Measurements from ENCODE around the gene IPCEF1.
"Not testable (repeated sequence)": the region's sequence is repeated elsewhere in the genome, so short reads cannot be mapped to it uniquely, and the experiment has no call there.

IPCEF1 gene

DNA sequence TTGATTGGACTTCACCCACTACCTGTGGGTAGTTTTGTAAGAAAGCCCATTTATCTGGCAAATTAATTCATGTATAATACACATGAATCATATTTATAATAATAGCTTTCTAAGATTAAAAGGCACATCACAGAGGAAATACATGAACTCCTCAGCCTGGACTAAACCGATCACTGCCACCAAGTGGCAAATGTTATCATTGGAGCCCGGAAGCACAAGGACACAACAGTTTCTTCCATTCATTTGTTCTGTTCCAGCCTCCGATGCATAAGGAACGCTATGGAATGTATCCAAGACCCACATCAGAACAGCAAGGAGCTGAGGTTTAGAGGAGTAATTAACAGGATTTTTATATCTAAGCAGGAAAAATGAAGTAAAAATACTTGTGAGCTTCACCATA lies 13.9 kb upstream of the IPCEF1 start:
- peak; percentile 30 for DNase-seq

DNA sequence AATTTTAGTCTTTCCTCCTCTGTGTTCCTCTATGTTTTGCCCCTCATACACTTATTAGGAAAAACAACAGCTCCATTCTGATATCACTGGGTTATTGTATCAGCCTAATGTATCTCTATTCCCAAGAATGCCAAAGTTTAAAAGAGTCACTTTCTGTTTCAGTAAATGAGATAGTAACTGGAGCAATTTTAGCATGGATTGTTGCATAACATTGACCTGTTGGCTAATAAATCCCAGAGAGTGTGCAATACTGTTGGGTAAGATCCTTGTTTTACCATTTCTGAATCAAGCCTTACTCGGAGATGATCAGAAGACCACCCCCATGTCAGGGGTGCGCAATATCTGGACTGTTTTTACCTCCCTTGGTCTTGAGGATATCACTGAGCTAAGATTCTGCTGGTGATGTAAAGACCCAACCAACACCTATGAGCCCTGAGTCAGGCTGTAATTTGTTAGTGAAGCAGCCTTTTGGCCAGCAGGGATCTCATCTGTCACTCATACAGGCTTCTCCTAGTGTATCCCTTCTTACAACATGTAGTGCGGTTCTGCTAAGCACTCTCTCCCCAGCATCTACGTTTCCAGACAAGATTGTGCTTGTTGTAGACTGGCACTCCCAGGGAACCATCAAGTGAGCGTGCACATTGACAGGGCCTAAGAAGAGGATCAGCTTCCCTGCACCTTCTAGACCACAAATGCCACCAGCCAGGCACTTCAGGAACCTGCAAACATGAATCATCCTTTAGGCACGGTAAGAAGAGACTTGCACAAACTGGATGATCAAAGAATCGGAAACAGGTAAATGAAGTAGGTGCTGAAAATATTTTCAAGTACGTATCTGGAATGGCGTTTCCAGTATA lies 11.5 kb upstream of the IPCEF1 start:
- DNase-seq, result no peak

DNA sequence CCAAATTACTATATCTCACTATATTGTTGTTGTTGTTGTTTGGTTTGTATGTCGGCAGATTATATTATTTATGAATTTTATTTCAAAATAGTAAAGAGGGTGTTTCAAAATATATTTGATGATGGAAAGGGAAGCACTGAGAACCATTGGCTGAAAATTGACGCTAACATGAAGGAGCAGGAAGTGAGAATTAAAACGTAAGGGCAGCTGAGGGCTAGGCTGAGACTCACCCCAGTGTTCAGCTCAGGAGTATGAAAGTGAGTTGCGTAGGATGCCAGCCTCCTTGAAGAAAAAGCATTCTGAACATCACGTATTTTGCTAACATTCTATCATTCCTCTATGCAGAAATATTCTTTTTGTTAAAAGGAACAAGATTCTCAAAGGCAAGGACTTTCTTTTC lies 10.7 kb upstream of the IPCEF1 start:
- no peak for DNase-seq

DNA sequence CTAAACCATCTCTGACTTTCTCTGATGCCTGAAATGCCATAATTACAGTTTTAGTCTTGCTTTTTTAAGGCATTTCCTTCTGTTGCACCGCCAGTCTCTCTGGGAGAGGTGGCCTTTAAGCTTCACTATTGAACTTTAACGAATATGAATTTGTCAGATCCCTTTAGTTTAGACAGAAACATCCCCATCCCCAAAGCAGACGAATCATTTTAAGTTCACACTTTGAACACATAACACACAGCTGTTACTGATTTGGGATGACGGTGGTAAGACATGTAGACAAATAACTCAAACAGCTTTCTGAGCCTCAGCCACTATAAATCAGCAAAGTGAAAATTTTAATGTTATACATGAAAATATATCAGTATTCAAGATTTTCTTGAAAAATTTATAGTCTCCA lies 7.2 kb upstream of the IPCEF1 start:
- no peak for DNase-seq

DNA sequence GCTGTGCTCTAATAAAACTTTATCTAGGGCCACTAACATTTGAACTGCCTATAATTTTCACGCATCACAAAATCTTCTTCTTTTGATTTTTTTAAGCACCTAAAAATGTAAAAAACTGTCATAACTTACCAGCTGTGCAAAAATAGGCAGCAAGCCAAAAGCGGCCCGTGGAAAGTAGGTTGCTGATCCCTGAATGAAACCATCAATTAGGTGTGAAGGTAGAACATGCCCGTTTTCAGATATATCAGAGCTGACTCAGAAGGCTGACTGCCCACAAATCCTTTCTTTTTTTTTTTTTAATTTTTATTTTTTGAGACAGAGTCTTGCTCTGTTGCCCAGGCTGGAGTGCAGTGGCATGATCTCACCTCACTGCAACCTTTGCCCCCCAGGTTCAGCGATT lies 4.9 kb upstream of the IPCEF1 start:
- no peak for DNase-seq

DNA sequence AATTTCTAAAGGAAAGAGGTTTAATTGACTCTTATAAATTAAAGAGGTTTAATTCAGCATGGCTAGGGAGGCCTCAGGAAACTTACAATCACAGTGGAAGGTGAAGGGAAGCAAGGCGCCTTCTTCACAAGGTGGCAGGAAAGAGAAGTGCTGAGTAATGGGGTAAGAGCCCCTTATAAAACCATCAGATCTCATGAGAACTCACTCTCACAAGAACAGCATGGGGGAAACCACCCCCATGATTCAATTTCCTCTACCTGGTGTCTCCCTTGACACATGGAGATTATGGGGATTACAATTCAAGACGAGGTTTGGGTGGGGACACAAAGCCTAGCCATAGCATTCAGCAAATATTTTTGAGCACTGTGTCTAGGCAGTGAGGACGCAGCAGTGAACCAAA lies 3.9 kb upstream of the IPCEF1 start:
- no peak for DNase-seq

DNA sequence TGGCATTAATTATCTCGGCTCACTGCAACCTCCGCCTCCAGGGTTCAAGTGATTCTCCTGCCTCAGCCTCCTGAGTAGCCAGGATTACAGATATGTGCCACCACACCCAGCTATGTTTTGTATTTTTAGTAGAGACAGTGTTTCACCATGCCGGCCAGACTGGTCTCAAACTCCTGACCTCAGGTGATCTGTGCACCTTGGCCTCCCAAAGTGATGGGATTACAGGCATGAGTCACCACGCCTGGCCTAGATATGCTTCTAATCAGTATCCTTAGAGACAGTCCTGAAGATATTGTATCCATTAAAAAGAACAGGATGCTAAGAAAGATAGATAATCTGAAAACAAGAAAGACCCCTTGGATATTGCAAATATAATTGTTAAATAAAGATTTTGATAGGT lies 3.1 kb upstream of the IPCEF1 start:
- DNase-seq, result no peak

DNA sequence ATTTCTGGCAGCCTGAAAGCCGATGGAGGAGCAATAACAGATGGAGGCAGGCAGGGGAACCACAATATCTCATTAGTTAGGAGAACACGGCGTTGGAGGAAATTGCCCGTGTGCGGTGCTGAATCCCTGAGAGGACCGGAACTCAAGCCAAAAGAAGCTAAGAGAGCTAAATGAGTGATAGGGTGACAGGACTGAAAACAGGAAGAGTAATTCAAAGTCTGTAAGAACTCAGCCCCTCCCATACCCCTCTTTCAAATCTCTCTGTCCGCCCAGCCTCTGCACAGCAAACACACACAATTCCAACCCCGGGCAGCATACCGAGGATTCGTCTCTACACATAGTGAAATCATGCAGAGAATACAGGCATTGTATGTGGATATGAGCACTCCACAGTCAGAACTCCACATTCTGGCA lies 2.6 kb upstream of the IPCEF1 start:
- DNase-seq, result peak; percentile 21

DNA sequence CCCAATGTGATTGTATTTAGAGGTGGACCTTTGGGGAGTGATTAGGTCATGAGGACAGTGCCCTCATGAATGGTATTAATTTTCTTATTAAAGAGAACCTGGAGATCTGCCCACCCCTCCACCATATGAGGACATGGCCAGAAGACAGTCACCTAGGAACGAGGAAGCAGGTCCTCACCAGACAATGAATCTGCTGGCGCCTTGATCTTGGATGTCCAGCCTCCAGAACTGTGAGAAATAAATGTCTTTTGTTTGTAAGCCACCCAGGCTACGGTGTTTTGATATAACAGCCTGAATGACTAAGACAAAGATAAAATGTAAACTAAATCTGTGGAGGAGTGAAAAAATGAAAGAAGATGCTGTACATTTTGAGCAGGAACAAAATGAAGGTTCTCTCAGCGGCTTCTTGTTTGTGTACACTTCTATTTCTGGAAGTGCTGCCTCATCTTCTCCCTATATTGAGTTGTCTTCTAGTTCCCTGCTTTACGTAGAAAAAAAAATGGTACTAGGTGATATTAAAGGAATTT lies 1.5 kb upstream of the IPCEF1 start:
- DNase-seq, result no peak

DNA sequence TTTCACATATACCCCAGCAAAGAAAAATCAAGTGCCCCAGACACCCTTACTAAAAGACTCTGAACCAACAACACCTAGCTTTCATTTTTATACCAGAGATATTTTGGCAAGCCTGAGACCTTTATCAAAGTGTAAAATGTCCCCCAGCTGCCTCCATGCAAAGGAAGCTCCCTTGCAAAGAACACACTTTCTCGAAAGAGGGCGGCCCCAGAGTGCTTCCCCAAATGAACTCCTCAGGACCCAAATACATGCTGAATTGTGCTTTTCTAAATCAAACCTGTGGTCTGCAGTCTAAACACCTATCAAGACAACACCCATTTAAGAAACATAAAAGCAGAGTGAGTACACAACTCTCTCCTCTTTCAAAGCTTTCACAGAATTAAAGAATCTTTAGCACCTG lies 490 bp downstream of the IPCEF1 start:
- DNase-seq, result no peak

DNA sequence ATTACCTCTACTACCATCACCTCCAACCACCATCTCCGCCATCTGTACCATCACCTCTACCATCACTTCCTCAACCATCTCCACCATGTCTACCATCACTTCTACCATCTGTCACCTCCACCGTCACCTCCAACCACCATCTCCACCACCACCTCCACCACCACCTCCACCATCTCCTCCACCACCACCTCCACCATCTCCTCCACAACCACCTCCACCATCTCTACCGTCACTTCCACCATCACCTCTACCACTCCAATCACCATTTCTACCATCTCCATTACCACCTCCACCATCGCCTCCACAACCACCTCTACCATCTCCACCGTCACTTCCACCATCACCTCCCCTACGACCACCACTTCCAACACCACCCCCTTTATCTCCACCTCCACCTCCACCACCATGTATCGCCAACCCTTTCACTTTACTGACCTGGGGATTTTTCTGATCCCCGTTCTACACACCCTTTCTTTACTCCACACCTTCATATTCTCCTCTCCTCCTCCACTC lies 2.3 kb downstream of the IPCEF1 start:
- no peak for DNase-seq

DNA sequence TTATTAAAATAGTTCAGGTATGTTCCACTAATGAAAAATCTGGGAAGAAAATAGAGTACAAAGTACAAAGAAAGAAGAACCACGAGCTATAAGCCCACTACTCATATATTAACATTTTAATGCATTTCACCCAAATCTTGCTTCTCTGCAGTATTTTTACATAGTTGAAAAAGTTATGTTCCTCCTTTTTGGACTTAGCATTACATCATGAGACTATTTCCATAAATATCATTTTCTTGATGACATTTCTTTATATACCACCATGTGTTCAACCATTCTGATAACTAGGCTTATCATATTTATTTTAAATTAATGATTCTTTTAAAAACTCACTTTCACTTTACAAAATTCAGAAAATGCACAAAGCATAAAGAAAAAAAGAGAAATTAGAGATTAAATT lies 3.0 kb downstream of the IPCEF1 start:
- DNase-seq, result no peak

DNA sequence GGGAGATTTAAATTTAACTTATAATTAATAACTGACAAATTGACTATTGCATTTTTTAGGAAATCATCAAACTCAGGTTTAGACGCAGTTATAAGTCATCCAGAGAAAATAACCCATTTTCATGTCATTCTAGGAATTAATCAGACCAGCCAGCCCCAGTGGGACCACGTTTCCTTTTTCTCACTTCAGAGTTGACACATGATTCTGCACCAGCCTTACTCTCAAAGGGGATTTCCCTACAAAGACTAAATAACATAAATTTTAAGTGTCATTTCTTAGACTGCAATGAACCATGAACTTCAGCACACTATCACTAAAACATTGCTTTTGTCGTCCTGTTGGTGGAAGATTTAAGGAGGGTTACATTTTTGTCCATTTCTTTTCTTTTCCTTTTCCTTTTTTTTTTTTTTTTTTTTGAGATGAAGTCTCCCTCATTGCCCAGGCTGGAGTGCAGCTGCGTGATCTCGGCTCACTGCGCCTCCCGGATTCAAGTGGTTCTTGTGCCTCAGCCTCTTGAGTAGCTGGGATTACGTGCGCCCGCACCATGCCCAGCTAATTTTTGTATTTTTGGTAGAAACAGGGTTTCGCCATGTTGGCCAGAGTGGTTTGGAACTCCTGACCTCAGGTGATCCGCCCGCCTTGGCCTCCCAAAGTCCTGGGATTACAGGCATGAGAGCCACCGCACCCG lies 3.6 kb downstream of the IPCEF1 start:
- DNase-seq, result no peak

DNA sequence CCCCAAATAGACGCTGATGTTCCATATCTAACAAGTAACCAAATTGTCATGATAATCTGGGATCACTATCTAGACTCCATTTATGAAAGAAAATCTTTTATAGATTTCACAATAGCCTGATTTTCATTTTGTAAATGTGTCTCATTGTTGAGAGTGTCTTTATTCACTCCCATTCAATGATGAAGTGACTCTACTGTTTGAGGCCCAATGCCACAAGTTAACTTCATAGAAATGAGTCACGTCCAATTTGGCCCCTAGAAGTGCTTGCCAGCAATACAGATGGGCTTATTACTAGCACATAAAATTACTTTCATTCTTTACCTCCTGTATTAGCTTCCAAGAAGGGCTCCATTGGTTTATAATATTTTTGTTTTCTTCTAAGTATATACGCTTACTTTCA lies 6.3 kb downstream of the IPCEF1 start:
- no peak for DNase-seq

DNA sequence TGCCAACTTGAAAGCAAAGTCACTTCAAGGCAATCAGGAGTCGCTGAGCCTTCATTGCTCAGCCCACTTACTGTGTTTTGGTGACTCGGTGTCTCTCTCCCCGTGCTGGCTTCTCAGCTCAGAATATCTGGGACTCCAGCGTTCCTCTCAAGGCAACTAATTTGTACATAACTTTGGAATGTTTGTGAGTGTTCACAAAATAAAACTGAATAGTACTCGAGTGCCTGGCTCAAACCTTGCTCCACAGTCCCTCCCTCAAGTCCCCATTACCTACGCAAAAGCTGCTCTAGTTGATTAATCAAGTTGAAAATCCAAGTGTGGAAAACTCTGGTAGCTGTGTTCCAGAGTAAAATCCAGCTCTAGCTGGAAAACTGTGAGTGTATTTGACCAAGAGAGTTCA lies 8.6 kb downstream of the IPCEF1 start:
- DNase-seq, result no peak

DNA sequence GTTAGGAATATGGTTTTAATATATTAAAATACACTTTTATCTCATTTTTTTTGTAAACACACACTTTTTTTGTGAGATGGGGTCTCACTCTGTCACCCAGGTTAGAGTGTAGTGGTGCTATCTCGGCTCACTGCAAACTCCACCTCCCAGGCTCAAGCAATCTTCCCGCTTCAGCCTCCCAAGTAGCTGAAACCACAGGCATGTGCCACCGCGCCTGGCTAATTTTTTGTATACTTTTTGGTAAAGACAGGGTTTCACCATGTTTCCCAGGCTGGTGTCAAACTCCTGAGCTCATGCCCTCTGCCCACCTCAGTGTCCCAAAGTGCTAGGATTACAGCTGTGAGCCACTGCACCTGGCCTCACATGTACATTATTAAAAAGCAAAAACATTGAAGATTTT lies 10.8 kb downstream of the IPCEF1 start:
- no peak for DNase-seq

DNA sequence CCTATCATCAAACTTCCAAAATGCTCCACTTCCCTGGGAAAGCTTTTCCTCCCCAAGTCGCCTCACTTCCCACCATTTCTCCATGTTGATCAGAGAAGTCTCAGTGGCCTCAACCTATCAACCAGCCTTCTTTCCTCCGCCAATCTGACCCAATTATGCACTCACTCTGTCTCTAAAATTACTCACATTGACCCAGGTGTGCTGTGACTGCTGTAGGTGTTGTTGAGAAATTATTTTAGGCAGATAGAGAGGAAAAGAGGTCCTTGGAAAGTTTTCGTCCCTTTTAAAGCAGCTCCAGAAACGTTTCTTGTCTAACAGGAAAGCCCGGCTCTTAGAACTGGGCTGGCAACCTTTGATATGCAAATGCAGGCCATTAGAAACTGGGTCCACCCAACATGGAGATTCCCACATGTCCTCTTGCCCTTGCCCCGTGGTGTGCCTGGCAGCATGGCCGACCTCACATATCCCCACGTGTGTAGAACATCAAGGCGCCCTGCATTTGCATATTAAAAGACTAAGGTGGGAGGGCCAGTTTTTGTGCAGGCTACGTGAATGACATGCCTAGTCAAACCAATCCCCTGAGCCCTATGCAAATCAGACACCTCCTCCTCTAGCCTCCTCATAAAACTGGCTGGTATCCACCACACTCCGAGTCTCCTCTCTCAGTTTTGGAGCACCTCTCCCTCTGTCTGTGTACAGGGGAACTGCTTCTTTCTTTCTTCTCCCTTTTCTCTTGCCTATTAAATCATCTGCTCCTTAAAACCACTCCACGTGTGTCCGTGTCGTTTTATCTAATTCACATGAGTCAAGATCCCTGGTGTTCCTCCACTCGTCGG lies 12.9 kb downstream of the IPCEF1 start:
- DNase-seq, result no peak

DNA sequence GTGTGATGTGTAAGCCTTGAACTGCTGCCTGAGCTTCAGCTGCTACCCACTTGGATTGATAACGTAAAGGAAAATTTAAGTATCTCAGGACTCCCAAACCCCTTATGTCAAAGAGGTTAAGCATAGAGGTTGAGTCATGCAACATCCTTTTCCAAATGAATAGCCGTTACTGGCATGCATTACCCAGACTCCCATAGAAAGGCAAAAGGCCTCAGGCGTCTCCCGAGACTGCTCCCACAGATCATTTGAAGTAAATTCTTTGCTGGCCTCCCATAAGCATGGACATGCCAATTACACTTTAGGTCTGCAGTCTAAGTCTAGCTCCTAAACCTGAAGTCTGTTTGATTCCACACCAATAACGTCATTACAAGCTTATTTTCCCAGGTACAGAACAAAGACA lies 14.7 kb downstream of the IPCEF1 start:
- DNase-seq, result no peak

DNA sequence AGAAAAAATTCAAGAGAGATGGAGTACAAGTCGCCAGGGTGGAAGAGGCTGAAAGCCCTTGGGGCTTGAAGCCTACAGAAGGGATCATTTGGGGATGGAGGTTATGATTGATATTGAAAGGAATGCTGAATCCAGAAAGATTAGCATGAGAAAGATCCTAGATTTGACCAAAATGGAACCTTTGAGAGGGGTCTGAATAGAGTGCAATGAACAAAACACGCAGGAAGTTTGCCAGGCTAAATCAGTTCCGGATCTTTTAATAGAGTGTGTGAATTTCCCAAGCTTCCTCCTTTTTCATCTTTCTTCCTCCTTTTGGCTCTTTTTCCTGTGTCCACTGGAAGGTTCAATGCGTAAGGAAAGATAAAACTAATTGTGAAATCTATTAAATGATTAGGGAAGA lies 15.3 kb downstream of the IPCEF1 start:
- DNase-seq, result no peak

DNA sequence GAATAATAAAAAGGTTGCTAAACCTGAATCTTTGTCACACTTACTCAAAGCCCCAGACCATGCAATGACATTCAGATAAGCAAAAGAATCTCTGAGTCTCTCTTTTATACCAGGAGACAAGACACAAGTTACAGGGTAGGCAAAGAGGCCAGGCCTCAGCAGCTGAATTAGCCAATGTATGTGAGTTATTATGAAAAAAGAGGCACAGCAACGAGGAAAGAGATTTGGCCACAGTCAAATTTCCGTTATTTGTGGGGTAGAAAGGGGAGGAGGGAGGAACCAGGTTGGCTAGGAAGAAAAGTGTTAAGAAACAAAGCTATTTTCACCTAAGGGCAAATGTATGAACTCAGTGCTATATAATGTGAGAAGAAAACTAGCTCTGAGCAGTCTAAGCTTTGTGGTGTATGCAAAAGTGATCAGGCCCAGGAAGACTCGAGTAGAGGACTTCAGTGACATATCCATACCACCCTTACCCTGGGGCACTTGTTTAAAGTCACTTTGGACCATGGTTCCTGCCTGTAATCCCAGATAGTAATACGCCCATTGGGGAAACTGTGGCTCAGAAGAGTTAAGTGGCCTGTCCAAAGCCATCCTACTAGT lies 19.1 kb downstream of the IPCEF1 start:
- DNase-seq, result no peak

DNA sequence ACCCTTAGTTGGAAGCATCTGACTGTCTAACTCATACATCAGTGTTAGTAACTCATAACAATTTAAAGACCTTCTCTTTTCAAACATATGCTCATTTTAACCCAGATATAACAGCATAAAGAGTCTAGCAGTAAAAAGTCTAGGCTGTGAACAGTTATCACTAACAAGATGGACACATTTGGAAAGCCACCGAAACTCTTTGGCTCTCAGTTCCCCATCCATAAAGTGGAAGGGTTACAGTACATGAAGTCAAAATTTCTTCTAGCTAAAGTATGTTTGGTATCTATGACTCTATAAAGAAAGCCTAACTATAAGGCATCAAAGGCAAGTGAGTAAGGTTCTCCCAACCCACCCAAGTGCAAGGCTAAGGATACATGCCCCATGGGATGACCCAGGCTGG lies 22.5 kb downstream of the IPCEF1 start:
- not testable (repeated sequence) for DNase-seq

DNA sequence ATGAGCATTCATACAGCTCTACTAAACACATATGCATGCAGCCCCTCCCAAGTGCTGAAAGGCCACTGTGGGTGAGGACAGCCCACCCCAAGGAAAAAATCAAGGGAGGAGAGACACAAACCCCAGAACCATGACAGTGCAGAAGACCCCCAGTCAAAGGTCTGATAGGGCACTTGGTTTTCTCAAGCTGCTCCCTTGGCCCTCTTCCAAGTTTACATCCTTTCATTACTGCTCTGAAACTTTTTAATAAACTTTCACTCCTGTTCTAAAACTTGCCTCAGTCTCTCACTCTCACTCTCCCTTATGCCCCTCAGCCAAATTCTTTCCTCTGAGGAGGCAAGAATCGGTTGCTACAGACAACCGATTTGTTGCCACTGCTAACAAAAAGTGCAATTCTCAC lies 24.9 kb downstream of the IPCEF1 start:
- no peak for DNase-seq
